Raji (cell line): ENCODE data around the gene TSKU.

Experiments
- POLR2A ChIP-seq: IDR thresholded peaks from 2 replicates; pipeline ENCODE4 v1.6.1; 2011; ENCODE audit warnings: low read depth, low read length, control low read depth; ENCODE audit not compliant: insufficient read depth

The TSKU gene

GRCh38 chr11:76772100-76772782, 10.9 kb upstream of the TSKU start:
- TF ChIP-seq POLR2A, result no peak

- no peak for TF ChIP-seq POLR2A
Observed at GRCh38 chr11:76772783-76773106, 10.4 kb upstream of the TSKU start.

- TF ChIP-seq POLR2A, result no peak
Observed at GRCh38 chr11:76773921-76774361, 9.2 kb upstream of the TSKU start.

- no peak for TF ChIP-seq POLR2A
Observed at GRCh38 chr11:76776472-76776871, 6.7 kb upstream of the TSKU start.

- no peak for TF ChIP-seq POLR2A
Observed at GRCh38 chr11:76777305-76777704, 5.9 kb upstream of the TSKU start.

GRCh38 chr11:76777876-76778275, 5.3 kb upstream of the TSKU start:
- no peak for TF ChIP-seq POLR2A

GRCh38 chr11:76778874-76779273, 4.3 kb upstream of the TSKU start:
- TF ChIP-seq POLR2A, result no peak

GRCh38 chr11:76781046-76781801, 1.9 kb upstream of the TSKU start:
- no peak for TF ChIP-seq POLR2A

- no peak for TF ChIP-seq POLR2A
Observed at GRCh38 chr11:76781807-76782530, 1.2 kb upstream of the TSKU start.

- no peak for TF ChIP-seq POLR2A
Observed at GRCh38 chr11:76782531-76783293, 444 bp upstream of the TSKU start.

GRCh38 chr11:76783896-76784813, 999 bp downstream of the TSKU start:
- no peak for TF ChIP-seq POLR2A

- no peak for TF ChIP-seq POLR2A
Observed at GRCh38 chr11:76785513-76785912, 2.4 kb downstream of the TSKU start.

GRCh38 chr11:76786016-76786415, 2.9 kb downstream of the TSKU start:
- TF ChIP-seq POLR2A, result no peak

GRCh38 chr11:76786441-76787014, 3.4 kb downstream of the TSKU start:
- TF ChIP-seq POLR2A, result no peak
